Skeletal muscle tissue (tissue), 4 donors: Measurements from ENCODE around the gene SRSF6. TPM values are rescaled to one million over a fixed set of nuclear protein-coding genes. Genes with fewer than 3 reads are reported as not detected.
A peak's percentile ranks its signal among the peaks of the same experiment; 100 is the strongest.

Experiments
- H3K27ac ChIP-seq: one replicate; pipeline ENCODE4 v1.7.0; 2013; ENCODE audit warnings: mild to moderate bottlenecking, low read depth, low read length, inconsistent platforms
- H3K27me3 ChIP-seq, 3 donors: one replicate each; pipeline ENCODE4 v1.7.0; 2013; ENCODE audit warnings: low read length in 3 of 3; ENCODE audit not compliant: control insufficient read depth in 3 of 3, insufficient read depth in 3 of 3
- H3K36me3 ChIP-seq, 3 donors: one replicate each; pipeline ENCODE4 v1.7.0; 2013; ENCODE audit warnings: low read length in 3 of 3; ENCODE audit not compliant: control insufficient read depth in 3 of 3, insufficient read depth in 3 of 3
- H3K4me1 ChIP-seq, 3 donors: one replicate each; pipeline ENCODE4 v1.7.0; 2013; ENCODE audit warnings: low read length in 3 of 3, mild to moderate bottlenecking in 3 of 3; ENCODE audit not compliant: control insufficient read depth in 3 of 3, insufficient read depth in 3 of 3
- H3K4me3 ChIP-seq, 3 donors: one replicate each; pipeline ENCODE4 v1.7.0; 2013; ENCODE audit warnings: low read length in 3 of 3
- H3K9ac ChIP-seq, 3 donors: one replicate each; pipeline ENCODE4 v1.7.0; 2013; ENCODE audit warnings: low read length in 3 of 3, mild to moderate bottlenecking in 3 of 3, moderate library complexity in 2 of 3, low read depth in 1 of 3
- H3K9me3 ChIP-seq, 3 donors: one replicate each; pipeline ENCODE4 v1.7.0; 2013; ENCODE audit warnings: low read length in 3 of 3; ENCODE audit not compliant: control insufficient read depth in 3 of 3
- total RNA-seq: library from RNA; depleted of rRNA; stranded (reverse); fragments of >200 nt; gene quantifications from one replicate; pipeline ENCODE4 v1.2.3, GENCODE V29; 2014
- donor health status: Osteomylitis.

SRSF6 gene
- total RNA-seq, 1 donor from 2014 or later: 44.9 TPM

DNA sequence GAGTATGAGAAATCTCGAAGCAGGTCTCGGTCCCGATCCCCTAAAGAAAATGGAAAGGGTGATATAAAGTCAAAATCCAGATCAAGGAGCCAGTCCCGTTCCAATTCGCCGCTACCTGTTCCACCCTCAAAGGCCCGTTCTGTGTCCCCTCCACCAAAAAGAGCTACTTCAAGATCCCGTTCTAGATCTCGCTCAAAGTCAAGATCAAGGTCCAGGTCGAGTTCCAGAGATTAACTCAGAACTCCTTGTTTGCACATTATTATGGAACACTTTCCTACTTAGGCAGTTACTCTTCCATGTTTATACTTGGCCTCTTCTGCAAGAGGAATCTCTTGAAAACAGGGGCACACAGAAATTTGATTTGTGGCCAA is 3.1 kb downstream of the SRSF6 start:
- Histone ChIP-seq H3K9ac (no peak overlapping the region), H3K4me1 (peaks cover 14 to 18% (median 18%) of the 10 kb centered on the region in 3 donors), H3K4me3 (no peak overlapping the region), H3K27me3 (no peaks in the 10 kb centered on the region), H3K9me3 (no peaks in the 10 kb centered on the region), H3K36me3 (peaks cover 42 to 64% (median 58%) of the 10 kb centered on the region in 3 donors), H3K27ac (no peak overlapping the region)

DNA sequence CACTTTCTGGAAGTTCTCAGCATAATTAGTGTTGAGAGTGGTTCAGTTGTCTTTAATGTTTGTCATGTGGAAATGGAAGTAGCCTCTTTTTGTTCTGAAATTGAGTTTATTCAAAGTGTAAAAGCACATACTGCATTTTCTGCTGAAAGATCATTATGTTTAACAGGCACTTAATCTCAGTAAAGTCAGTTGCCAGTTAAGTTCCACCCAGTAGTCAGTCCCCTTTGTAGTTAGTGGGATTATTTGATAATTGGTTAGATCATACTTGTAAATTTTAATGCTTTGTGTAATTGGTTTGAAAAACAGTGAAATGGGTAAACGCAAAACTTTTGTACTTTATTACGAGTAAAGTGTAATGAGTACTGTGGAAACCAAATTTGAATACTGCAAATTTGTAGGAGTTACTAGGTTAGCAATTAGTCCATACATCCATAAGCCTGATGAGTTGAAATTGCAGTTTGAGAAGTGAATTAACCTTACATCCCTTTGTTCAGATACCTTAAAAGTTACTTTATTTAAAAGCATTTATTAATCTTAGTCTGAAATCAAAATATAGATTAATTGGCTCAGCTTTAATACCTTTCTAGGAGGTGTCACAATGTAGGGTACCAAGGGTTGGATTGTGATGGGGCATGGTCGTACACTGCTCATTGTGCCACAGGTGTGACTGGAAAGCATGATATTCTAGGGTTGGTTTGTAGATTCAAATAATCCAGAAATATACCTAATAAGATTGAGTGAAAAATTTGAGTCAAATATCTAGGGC is 4.4 kb downstream of the SRSF6 start:
- Histone ChIP-seq H3K9ac (no peak overlapping the region), H3K4me1 (peaks cover 8 to 15% (median 12%) of the 10 kb centered on the region in 3 donors), H3K27ac (no peak overlapping the region), H3K27me3 (no peaks in the 10 kb centered on the region), H3K9me3 (no peaks in the 10 kb centered on the region), H3K36me3 (peaks cover 42 to 70% (median 63%) of the 10 kb centered on the region in 3 donors), H3K4me3 (no peak overlapping the region)

DNA sequence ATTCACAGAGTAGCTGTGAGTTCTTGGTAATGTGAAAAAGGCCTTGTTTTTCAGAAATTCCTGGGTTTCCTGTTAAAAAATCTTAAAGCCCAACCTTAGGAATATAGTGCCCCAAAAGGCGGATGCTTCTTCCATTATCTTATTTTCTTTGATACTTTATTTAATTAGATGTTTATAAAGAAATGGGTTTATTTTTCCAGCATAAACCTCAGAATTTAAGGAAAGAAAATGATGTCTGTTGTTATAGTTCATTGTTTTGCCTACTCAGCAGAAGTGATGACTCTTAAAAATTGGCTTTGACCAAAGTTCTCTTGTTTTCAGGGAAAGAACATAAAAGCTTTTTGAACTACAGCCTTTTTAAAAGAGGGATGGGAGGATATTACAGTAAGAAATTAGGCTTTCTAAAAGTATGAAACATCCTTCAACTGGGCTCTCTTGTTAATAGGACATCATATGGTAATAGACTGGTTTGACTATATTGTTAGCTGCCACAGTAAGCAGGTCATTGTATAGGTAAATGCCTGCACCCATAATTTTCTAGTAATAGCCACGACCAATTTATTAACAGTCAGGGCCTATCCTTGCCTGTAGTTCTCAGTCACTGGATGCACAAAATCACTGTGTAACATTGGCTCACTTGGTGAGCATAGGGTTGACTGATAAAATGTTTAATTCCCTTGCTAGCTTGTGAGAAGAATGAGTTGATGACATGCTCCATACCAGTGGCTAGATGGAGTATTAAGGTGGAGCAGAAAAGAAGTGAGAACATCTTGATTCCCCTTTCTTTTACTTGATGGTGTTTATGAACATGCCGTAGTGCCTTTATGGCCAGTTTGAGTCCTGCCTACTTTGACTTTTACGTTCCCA is 5.2 kb downstream of the SRSF6 start:
- no peak overlapping the region for H3K27ac ChIP-seq
- H3K9me3 ChIP-seq: no peaks in the 10 kb centered on the region
- H3K27me3 ChIP-seq: no peaks in the 10 kb centered on the region
- H3K36me3 ChIP-seq: peaks cover 42 to 72% (median 66%) of the 10 kb centered on the region in 3 donors
- no peak overlapping the region for H3K9ac ChIP-seq
- H3K4me3 ChIP-seq: no peak overlapping the region
- peaks cover 7 to 13% (median 12%) of the 10 kb centered on the region in 3 donors for H3K4me1 ChIP-seq

DNA sequence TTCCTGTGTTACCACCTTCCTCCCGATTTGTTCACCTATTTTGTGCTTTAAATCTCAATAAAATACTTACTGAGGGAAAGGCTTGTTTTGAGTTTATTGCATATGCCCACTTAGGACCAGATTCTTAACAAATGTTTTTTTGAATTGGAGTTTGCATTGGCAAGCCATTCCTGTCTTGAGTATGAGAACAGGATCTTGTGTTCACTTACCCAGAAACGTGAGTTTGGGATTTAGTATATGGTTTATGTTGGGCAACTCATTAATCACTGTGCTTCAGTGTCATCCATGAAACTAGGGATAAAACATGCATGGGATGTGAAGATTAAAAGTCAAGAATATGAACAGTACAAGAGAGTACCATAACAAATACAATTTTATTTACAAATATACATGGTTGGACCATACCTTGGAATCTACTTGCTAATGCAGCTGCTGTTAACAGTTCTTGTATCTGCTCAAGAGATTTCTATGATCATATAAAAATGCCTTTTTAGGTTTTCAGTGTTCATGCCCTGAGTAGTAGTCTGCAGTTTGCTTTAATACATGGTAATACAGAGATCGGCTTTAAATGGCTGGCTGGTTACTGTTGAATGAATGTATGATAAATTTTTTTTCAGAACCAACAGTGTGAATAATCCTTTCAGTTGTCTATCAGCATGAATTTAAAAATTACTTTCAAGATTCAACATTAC is 6.0 kb downstream of the SRSF6 start:
- H3K9ac ChIP-seq: no peak overlapping the region
- peaks cover 7 to 13% (median 12%) of the 10 kb centered on the region in 3 donors for H3K4me1 ChIP-seq
- no peaks in the 10 kb centered on the region for H3K27me3 ChIP-seq
- no peaks in the 10 kb centered on the region for H3K9me3 ChIP-seq
- no peak overlapping the region for H3K4me3 ChIP-seq
- no peak overlapping the region for H3K27ac ChIP-seq
- H3K36me3 ChIP-seq: peaks cover 42 to 72% (median 66%) of the 10 kb centered on the region in 3 donors

DNA sequence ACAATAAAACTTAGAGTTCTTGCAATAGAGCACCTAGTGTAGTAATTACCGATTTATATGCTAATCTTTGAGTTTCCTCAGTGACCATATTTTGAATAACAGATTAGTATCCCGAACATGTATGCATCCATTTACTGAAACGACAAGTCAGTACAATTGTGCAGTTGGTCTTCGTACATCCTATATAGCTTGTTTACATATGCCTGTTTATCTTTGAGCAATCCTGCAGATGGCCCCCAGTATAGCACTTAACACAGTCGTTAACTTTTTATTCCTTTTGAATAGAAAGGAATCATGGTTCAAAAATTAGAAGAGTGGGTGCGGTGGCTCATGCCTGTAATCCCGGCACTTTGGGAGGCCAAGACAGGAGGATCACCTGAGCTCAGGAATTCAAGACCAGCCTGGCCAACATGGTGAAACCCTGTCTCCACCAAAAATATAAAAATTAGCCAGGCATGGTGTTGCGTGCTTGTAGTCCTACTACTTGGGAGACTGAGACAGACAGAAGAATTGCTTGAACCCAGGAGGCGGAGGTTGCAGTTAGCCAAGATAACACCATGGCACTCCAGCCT is 6.6 kb downstream of the SRSF6 start:
- Histone ChIP-seq H3K9ac (no peak overlapping the region), H3K27ac (no peak overlapping the region), H3K36me3 (peaks cover 39 to 70% (median 62%) of the 10 kb centered on the region in 3 donors), H3K27me3 (no peaks in the 10 kb centered on the region), H3K4me3 (no peak overlapping the region), H3K4me1 (peaks cover 4 to 8% (median 6%) of the 10 kb centered on the region in 3 donors), H3K9me3 (no peaks in the 10 kb centered on the region)

DNA sequence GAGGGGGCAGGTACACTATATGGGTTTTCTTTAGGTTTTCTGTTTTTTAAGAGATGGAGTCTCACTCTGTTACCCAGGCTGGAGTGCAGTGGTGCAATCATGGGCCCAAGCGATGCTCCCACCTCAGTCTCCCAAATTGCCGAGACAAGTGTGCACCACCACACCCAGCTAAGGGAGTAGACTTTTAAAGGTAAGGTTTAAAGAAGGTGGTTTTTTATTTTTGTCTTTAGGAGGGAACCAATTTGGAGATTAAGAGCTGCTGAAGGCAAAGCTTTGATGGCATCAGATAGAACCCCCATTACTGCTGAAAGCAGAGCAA is 7.9 kb downstream of the SRSF6 start:
- peak overlapping the region in 1 of 3 donors; percentile 35 for H3K9ac ChIP-seq
- H3K36me3 ChIP-seq: peaks cover 34 to 67% (median 53%) of the 10 kb centered on the region in 3 donors
- H3K9me3 ChIP-seq: no peaks in the 10 kb centered on the region
- no peak overlapping the region for H3K27ac ChIP-seq
- peaks cover 0 to 7% (median 2%) of the 10 kb centered on the region in 3 donors for H3K4me1 ChIP-seq
- no peaks in the 10 kb centered on the region for H3K27me3 ChIP-seq
- no peak overlapping the region for H3K4me3 ChIP-seq

DNA sequence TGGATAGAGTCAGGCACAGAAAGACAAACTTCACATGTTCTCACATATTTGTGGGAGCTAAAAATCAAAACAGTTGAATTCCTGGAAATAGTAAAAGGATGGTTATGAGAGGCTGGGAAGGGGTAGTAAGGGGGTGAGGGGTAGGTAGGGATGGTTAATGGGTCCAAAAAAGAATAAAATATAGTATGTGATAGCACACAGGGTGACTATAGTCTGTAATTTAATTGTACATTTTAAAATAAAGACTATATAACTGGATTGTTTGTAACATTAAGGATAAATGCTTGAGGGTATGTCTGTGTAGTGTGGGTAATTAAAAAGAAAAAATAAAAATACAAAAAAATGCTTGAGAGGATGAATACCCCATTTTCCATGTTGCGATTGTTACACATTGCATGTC is 9.9 kb downstream of the SRSF6 start:
- peaks cover 20 to 52% (median 40%) of the 10 kb centered on the region in 3 donors for H3K36me3 ChIP-seq
- H3K27me3 ChIP-seq: no peaks in the 10 kb centered on the region
- no peak overlapping the region for H3K9ac ChIP-seq
- H3K27ac ChIP-seq: no peak overlapping the region
- H3K4me3 ChIP-seq: no peak overlapping the region
- no peaks in the 10 kb centered on the region for H3K9me3 ChIP-seq
- H3K4me1 ChIP-seq: peaks cover 0 to 7% (median 2%) of the 10 kb centered on the region in 3 donors

DNA sequence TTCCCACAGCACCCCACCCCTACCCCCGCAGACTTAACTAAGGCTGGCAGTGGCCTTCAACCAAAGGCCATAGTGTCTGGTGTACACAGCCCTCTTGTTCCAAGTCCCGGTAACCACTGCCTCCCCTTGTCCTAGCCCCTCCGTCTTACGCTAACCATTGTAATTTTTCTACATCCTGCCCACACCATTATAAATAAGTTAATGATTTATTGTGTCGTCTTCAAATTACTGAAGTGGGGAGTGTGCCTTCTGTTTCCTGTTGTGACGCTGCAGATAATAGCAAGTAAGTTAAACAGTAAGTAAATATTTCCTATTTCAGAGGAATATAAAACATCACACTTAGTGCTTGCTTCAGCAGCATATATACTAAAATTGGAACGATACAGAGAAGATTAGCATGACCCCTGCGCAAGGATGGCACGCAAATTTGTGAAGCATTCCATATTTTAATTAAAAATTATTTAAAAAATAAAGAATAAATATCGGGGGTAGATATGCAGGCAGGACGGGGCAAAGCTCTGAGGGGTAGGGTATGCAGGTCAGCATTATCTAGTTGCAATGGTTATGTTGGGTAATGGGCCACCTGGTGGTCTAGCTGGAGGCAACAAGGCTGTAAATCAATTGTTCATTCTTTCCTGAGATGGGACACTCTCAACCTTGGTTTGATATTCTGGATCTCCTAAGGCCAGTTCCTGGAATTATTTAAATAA is 15.1 kb downstream of the SRSF6 start:
- no peak overlapping the region for H3K4me3 ChIP-seq
- no peaks in the 10 kb centered on the region for H3K27me3 ChIP-seq
- no peaks in the 10 kb centered on the region for H3K9me3 ChIP-seq
- H3K27ac ChIP-seq: no peak overlapping the region
- H3K9ac ChIP-seq: no peak overlapping the region
- no peaks in the 10 kb centered on the region for H3K4me1 ChIP-seq
- peaks cover 3 to 16% (median 5%) of the 10 kb centered on the region in 3 donors for H3K36me3 ChIP-seq

DNA sequence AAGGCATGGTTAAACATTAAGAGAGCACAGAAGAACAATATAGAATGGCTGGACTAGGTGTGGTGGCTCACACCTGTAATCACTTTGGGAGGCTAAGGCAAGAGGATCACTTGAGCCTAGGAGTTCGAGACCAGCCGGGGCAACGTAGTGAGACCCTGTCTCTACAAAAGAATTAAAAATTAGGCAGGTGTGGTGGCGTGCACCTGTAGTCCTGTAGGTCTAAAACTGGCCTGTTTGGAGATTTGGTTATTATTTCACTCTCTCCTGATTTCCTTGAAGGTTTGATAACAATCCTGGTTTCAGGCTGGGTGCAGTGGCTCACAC is 15.6 kb downstream of the SRSF6 start:
- Histone ChIP-seq H3K4me3 (no peak overlapping the region), H3K27me3 (no peaks in the 10 kb centered on the region), H3K9me3 (no peaks in the 10 kb centered on the region), H3K4me1 (no peaks in the 10 kb centered on the region), H3K27ac (no peak overlapping the region), H3K9ac (no peak overlapping the region), H3K36me3 (peaks cover 3 to 16% (median 5%) of the 10 kb centered on the region in 3 donors)
